ENCODE results near the gene DGKI. TPM values are rescaled to one million over a fixed set of nuclear protein-coding genes. Genes with fewer than 3 reads are reported as not detected.

Gene DGKI
- total and polyA plus RNA-seq, 2 of the 4 experiments (the other 2 are of a cell fraction), result 3.9 to 15.8 TPM

DNA sequence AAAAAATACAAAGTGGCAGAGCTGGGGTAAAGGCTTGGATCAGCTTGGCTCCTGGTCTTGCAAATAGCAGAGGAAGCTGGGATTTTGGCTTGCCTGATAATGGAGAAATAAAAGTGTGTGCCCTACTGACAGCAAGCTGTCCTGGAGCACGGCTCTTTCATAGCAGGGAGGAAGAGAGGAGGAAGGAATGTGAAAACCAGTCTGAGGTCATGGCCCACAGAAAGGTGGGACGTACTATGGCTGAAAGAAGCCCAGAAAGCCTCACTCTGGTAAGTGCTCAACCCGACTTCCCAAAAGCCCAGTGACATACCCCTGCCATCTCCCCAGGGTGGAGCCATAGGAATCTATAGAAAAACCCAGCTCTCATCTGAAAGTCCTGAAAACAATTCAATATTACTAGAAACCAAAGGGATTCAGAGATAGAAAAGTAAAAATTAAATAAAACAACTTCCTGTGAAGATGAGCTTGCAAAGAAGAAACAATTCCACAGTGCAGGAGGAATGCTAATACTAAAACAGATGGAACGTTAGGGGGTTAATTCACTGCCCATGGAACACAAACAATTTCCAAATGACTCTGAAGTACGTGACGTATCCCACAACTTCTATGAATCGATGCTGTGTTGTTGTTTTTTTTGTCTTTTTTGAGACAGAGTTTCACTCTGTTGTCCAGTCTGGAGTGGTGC, 256.6 kb downstream of the DGKI start (continued):
- TF ChIP-seq POLR2A (IDR thresholded peaks at IDR 0.05; ENCODE audit: low read depth, low read length) (no peak), MAFK (IDR thresholded peaks at IDR 0.05; ENCODE audit: low read depth, low read length) (no peak), MXI1 (IDR thresholded peaks at IDR 0.05; ENCODE audit: borderline replicate concordance, low read depth, low read length) (no peak), SMC3 (IDR thresholded peaks at IDR 0.05; ENCODE audit: low read depth, low read length) (no peak), RFX5 (IDR thresholded peaks at IDR 0.05; ENCODE audit: low read depth, low read length) (no peak), FOS (IDR thresholded peaks at IDR 0.05; ENCODE audit: low read depth, low read length) (no peak)

DNA sequence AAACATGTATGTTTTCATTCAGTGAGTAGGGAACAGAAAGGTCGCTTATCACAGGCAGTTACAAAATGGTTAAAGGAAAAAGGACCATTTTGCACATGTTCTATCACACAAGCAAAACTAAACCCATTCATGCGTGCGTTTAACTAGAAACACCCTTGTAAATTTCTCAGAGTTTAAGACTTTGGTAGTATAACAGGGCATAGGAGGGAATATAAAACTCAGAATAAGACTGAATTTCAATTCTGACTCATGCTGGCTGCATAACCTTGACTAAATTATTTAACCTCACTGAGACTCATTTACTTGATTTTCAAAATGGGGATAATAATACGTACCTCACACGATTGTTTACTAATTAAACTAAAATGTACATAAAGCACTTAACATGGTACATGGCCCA, 259.4 kb downstream of the DGKI start:
- no peaks in the 10 kb centered on the region for H3K27me3 ChIP-seq (ENCODE audit: control insufficient read depth, insufficient read depth, low read length)
- H3K9ac ChIP-seq (ENCODE audit: low read depth, low read length), result no peak overlapping the region
- no CpG with 5 or more reads among the region's 5 CpGs for WGBS, 2 experiments (ENCODE audit: extremely low coverage in 2 of 2, insufficient read length in 1 of 2)
- in situ Hi-C loops (cut with MboI; ENCODE audit: low sequenced_read_pairs), result loop anchor here (5.0 to 25.0 kb wide), 3 partner anchors 425 to 1175 kb away; no protein-coding TSS in a partner anchor
- H3K4ac ChIP-seq (ENCODE audit: low read depth, low read length), result no peak overlapping the region; the same call in 1 of the 2 replicates
- H3K4me3 ChIP-seq (ENCODE audit: insufficient read depth, low read depth, low read length), result no peak overlapping the region
- H3K23ac ChIP-seq (ENCODE audit: low read depth, low read length), result no peak overlapping the region
- H4K91ac ChIP-seq (ENCODE audit: insufficient read depth, low read depth, low read length), result peak overlapping the region; percentile 84; the same call in 1 of the 2 replicates
- no peak overlapping the region for H3K4me2 ChIP-seq (ENCODE audit: low read depth, low read length)
- ATAC-seq (ENCODE audit: low read depth), result no peak
- no peak overlapping the region for H2AK9ac ChIP-seq (replicated peaks; ENCODE audit: low read depth, low read length, poor library complexity)
- no peak overlapping the region for H4K5ac ChIP-seq (ENCODE audit: low read depth, low read length)
- ChIA-PET POLR2A (ENCODE audit: unreplicated experiment) (no interaction called here), CTCF (no interaction called here)
- peak overlapping the region; percentile 17 to 35; a peak in 2 of 4 replicates for H4K8ac ChIP-seq (ENCODE audit: low read depth in 2 of 2, low read length in 2 of 2)
- intact Hi-C loops (cut with micrococcal nuclease), result no loop called here
- H3K18ac ChIP-seq (ENCODE audit: low read depth, low read length), result peak overlapping the region; percentile 58; the same call in 1 of the 2 replicates
- H3K4me1 ChIP-seq (ENCODE audit: control insufficient read depth, insufficient read depth, low read length), result peaks cover 15% of the 10 kb centered on the region
- no peak overlapping the region for H2BK5ac ChIP-seq (ENCODE audit: low read depth, low read length, poor library complexity, severe bottlenecking)
- H3K9me3 ChIP-seq (ENCODE audit: control insufficient read depth, insufficient read depth, low read length), result no peaks in the 10 kb centered on the region
- no peak for TF ChIP-seq USF2 (IDR thresholded peaks at IDR 0.05; ENCODE audit: low read depth, low read length)
- H3K36me3 ChIP-seq (ENCODE audit: control insufficient read depth, insufficient read depth, low read length), result no peaks in the 10 kb centered on the region
- no TSS peak for BruUV-seq (replicated peaks)
- no peak overlapping the region for H3K27ac ChIP-seq (ENCODE audit: insufficient read depth, low read length)
- H3K9me1 ChIP-seq (ENCODE audit: insufficient read depth, low read length), result peaks cover 3% of the 10 kb centered on the region
- dilution Hi-C loops (cut with HindIII; ENCODE audit: low sequenced_read_pairs, unreplicated experiment), result no loop called here
- peak overlapping the region; percentile 74; the same call in 1 of the 2 replicates for H3K14ac ChIP-seq (replicated peaks; ENCODE audit: low read depth, low read length)
- peaks cover 0 to 12% of the 10 kb centered on the region in 2 experiments; a peak in 2 of 4 replicates for H3K79me1 ChIP-seq (ENCODE audit: low read depth in 1 of 2, low read length in 2 of 2)
- H2BK15ac ChIP-seq (ENCODE audit: low read depth, low read length), result peak overlapping the region; percentile 68; the same call in 1 of the 3 replicates
- H2BK20ac ChIP-seq (ENCODE audit: low read depth, low read length), result 0 out of 2 replicates have a peak overlapping the region, but pooled peaks have one; percentile 21
- H2AK5ac ChIP-seq (ENCODE audit: low read depth, low read length), result no peak overlapping the region
- no peak overlapping the region for H3K56ac ChIP-seq (ENCODE audit: extremely low read depth, insufficient read depth, low read length)
- H2AFZ ChIP-seq (replicated peaks; ENCODE audit: low read length, poor library complexity), result no peak overlapping the region
- H4K20me1 ChIP-seq (ENCODE audit: insufficient read depth, low read length), result no peaks in the 10 kb centered on the region
- DNase-seq, result no peak
- peak overlapping the region; percentile 86 for H2BK120ac ChIP-seq (ENCODE audit: low read depth, low read length)
